Omental fat pad (tissue), 4 donors: Measurements from ENCODE around the gene GATD1. TPM values are rescaled to one million over a fixed set of nuclear protein-coding genes. Genes with fewer than 3 reads are reported as not detected.
A peak's percentile ranks its signal among the peaks of the same experiment; 100 is the strongest.

ENCODE experiments used
- ATAC-seq: fragments of 150-250 bp; one replicate; pipeline ENCODE4 v1.9.1; 2016; ENCODE audit warnings: mild to moderate bottlenecking, moderate library complexity; ENCODE audit not compliant: low FRiP score
- DNase-seq: peaks from one replicate; pipeline ENCODE4 v3.0.0-alpha.2; 2019; ENCODE audit warnings: low spot score
- total RNA-seq, 4 donors: library from RNA; depleted of rRNA; stranded (reverse); fragments of >200 nt; gene quantifications; one replicate each; pipeline ENCODE4 v1.1.0, GENCODE V29; 2016
- TF ChIP-seq, protein P1 (sequence below), 3 donors: fragments of 450-650 bp; IDR thresholded peaks; one replicate each; pipeline ENCODE4 v1.5.1; 2016 to 2017; ENCODE audit warnings: antibody characterized with exemption in 3 of 3, mild to moderate bottlenecking in 3 of 3, moderate library complexity in 2 of 3

The GATD1 gene
- total RNA-seq, 4 donors from 2014 or later: 12.5 to 19.8 (median 15.1) TPM

DNA sequence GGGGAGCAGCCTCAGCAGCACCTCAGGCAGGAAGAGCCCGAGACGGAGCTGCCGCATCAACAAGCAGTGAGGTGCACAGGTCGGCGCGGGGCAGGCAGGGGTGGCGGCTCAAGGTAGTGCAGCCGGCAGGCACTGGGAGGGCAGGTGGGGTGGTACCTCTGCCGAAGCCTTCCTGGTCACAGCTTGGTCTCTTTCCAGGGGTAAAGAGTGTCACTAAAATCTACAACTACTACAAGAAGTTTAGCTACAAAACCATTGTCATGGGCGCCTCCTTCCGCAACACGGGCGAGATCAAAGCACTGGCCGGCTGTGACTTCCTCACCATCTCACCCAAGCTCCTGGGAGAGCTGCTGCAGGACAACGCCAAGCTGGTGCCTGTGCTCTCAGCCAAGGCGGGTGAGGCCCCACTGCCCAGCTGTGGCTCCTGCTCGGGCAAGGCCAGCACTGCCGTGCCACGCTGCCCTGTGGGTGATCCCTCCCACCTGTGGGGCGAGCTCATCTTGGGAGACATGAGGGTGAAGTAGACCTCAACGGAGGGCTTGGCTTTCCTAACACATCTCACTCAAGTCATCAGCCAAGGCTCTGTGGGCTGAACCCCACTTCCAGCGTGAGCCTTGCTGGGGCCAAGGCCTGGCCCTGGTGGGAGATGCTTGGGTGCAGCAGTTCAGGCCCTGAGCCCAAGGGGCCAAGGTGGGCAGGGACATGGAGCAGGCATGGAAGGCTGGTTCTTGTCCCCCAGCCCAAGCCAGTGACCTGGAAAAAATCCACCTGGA lies 13.6 kb downstream of the GATD1 start:
- TF ChIP-seq, protein P1, sequence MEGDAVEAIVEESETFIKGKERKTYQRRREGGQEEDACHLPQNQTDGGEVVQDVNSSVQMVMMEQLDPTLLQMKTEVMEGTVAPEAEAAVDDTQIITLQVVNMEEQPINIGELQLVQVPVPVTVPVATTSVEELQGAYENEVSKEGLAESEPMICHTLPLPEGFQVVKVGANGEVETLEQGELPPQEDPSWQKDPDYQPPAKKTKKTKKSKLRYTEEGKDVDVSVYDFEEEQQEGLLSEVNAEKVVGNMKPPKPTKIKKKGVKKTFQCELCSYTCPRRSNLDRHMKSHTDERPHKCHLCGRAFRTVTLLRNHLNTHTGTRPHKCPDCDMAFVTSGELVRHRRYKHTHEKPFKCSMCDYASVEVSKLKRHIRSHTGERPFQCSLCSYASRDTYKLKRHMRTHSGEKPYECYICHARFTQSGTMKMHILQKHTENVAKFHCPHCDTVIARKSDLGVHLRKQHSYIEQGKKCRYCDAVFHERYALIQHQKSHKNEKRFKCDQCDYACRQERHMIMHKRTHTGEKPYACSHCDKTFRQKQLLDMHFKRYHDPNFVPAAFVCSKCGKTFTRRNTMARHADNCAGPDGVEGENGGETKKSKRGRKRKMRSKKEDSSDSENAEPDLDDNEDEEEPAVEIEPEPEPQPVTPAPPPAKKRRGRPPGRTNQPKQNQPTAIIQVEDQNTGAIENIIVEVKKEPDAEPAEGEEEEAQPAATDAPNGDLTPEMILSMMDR (IDR thresholded peaks at IDR 0.05): no peak
- DNase-seq (no peak), ATAC-seq (no peak)

DNA sequence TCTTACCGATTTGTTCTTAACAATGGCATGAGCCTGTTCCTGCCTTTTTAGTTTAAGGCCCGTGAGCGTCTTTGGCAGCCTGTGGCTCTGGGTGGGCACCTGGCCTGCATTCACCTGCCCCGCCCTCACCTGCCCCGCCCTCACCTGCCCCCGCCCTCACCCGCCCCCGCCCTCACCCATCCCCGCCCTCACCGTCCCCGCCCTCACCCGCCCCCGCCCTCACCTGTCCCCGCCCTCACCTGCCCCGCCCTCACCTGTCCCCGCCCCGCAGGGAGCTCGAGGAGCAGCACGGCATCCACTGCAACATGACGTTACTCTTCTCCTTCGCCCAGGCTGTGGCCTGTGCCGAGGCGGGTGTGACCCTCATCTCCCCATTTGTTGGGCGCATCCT lies 14.2 kb downstream of the GATD1 start:
- no peak for ATAC-seq
- TF ChIP-seq, protein P1 (IDR thresholded peaks at IDR 0.05): no peak
- DNase-seq: no peak

DNA sequence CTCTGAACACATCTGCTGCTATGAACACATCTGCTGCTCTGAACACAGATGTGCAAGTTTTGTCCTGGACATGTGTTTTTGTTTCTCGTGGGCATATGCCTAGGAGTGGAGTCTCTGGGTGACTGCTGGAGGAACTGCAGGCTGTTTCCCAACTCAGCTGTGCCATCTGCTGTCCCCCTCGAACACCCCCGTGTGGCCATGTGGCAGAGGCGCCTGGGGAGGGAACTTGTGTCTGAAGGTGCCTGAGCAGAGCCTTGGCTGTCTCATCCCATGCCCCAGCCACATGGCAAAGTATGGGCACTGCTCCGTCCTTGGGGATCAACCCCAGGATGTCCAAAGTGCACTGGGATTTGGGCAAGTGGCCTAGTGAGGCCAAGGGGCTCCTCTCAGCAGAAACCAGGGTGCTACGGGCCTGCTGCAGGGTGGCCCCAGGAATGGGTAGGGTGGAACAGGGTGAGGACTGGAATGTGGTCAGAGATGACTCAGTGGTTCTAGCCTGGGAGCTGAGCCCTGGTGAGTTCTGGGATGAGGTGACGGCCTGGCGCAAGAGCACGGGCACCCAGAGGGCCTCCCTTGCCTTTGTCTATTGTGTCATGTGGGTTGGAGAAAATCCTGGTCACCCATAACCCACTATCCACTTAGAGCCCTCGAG lies 14.7 kb downstream of the GATD1 start:
- ATAC-seq (peak; percentile 58), DNase-seq (no peak)
- TF ChIP-seq, protein P1 (IDR thresholded peaks at IDR 0.05): no peak

DNA sequence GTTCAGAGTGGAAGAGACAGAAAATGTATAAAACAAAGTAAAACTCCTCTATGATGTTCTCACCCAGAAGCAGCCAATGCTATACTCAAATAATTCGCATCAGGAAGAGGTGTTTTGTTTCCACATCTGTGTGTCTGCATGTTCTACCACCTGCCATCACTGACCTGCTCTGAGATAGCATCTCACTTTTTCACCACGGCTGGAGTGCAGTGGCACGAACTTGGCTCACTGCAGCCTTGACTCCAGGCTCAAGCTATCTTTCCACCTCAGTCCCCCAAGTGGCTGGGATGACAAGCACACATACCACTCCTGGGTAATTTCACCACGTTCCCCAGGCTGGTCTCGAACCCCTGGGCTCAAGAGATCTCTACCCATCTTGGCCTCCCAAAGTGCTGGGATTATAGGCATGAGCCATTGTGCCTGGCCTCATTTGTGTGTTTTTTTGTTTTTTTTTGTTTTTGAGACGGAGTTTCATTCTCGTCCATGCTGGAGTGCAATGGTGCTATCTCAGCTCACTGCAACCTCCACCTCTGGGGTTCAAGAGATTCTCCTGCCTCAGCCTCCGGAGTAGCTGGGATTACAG lies 15.7 kb downstream of the GATD1 start:
- TF ChIP-seq, protein P1 (IDR thresholded peaks at IDR 0.05): no peak
- DNase-seq (no peak), ATAC-seq (no peak)

DNA sequence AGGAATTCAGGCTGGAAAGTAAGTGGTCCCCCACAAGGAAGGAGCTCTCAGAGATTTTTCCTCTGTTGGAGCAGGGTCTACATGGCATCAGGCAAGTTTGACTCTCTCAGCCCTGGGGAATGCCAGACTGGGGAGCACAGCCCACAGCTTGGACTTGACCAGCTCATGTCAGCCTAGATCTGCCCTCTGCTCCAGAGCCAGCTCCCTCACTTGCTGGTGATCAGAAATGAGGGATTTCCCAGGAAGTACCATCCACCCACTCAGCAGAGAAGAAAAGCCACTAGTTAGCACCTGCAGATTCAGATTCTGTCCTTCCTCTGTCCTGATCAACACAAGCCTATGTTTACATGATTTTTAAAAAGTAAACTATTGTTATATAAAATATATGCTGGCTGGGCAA lies 17.1 kb downstream of the GATD1 start:
- TF ChIP-seq, protein P1 (IDR thresholded peaks at IDR 0.05): no peak
- ATAC-seq (no peak), DNase-seq (no peak)

DNA sequence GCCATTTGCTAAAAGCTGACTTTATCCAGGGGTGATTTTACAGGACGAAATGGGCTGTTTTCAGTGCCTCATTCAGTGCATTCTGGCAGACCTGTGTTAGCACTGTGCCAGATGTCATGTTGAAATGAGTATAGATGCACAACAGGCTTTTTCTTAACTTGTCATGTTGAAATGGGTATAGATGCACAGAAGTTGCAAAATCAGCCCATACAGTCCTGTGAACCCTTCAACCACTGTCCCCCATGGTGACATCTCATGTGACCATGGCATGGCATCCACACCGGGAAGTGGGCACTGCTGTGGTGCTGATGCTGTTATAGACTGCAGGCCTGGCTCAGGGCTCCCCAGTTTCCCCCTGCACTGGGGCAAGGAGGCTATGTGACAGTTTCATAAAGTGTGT lies 27.6 kb downstream of the GATD1 start:
- DNase-seq (no peak), ATAC-seq (no peak)
- TF ChIP-seq, protein P1 (IDR thresholded peaks at IDR 0.05): no peak
